Endothelial cell of umbilical vein (primary cell): ENCODE data around the gene RNASEH1. TPM values are rescaled to one million over a fixed set of nuclear protein-coding genes. Genes with fewer than 3 reads are reported as not detected.

Experiments
- BruUV-seq: library from RNA; stranded (reverse); fragments of 400-500 nt; replicated peaks from 2 replicates; lab custom pipeline; 2021; lab: Mats Ljungman, UMichigan
- CTCF ChIA-PET: fragments of 300-600, 350-600 bp; sonication (Branson Sonifier 250); formaldehyde crosslinking; loops from one replicate; lab custom pipeline; 2021; ENCODE audit warnings: antibody characterized with exemption, inconsistent platforms; lab: Charles Lee
- POLR2A ChIA-PET: fragments of 300-600, 350-600 bp; sonication (Branson Sonifier 250); formaldehyde crosslinking; loops from one replicate; lab custom pipeline; 2021; ENCODE audit warnings: antibody characterized with exemption, inconsistent platforms; lab: Charles Lee
- DNase-seq: peaks from one replicate; pipeline ENCODE4 v3.0.0-alpha.2; 2011; ENCODE audit warnings: low read depth, low spot score
- FAIRE-seq: peaks from 2 replicates; lab custom pipeline; 2011; peaks lifted over from hg19 to GRCh38; lab: Jason Lieb, UNC
- H2AFZ ChIP-seq: 2 replicates; pipeline ENCODE4 v1.6.0; 2012; ENCODE audit warnings: low read depth, low read length, control low read depth, inconsistent platforms
- H3K27ac ChIP-seq: 2 replicates; pipeline ENCODE4 v1.5.1; 2011; ENCODE audit warnings: low read depth, mild to moderate bottlenecking, control low read depth, low read length, moderate library complexity; ENCODE audit not compliant: insufficient read depth
- H3K27me3 ChIP-seq, 2 experiments: 2 replicates each; pipeline versions ENCODE4 v1.6.0 to v1.6.1; 2011; ENCODE audit warnings: low read length in 2 of 2, mixed read lengths in 1 of 2; ENCODE audit not compliant: control insufficient read depth in 2 of 2, insufficient read depth in 2 of 2
- H3K36me3 ChIP-seq, 2 experiments: 2 replicates in 1 of 2; 3 replicates in 1 of 2; pipeline ENCODE4 v1.5.1; 2011; ENCODE audit warnings: low read length in 2 of 2, mild to moderate bottlenecking in 1 of 2, moderate library complexity in 1 of 2; ENCODE audit not compliant: control insufficient read depth in 2 of 2, insufficient read depth in 2 of 2; ENCODE audit errors: extremely low read depth in 1 of 2
- H3K4me1 ChIP-seq: 3 replicates; pipeline ENCODE4 v1.5.1; 2011; ENCODE audit warnings: mild to moderate bottlenecking, low read length; ENCODE audit not compliant: control insufficient read depth, insufficient read depth; ENCODE audit errors: extremely low read depth
- H3K4me2 ChIP-seq: 2 replicates; pipeline ENCODE4 v1.6.1; 2011; ENCODE audit warnings: low read length, control low read depth, mixed read lengths; ENCODE audit not compliant: insufficient read depth
- H3K4me3 ChIP-seq, 3 experiments: fragments of 200-600 bp in 1 of 3; sonication (generic), shearing (Covaris generic) in 1 of 3; replicated peaks in 1 of 3; 2 replicates each; pipeline ENCODE4 v1.5.1; 2011 to 2016; ENCODE audit warnings: control low read depth in 3 of 3, low read length in 3 of 3, mild to moderate bottlenecking in 2 of 3, inconsistent platforms in 1 of 3, low read depth in 1 of 3, moderate library complexity in 1 of 3; ENCODE audit not compliant: insufficient read depth in 1 of 3
- H3K79me2 ChIP-seq: 2 replicates; pipeline ENCODE4 v1.6.0; 2012; ENCODE audit warnings: low read length, inconsistent platforms; ENCODE audit not compliant: control insufficient read depth, insufficient read depth
- H3K9ac ChIP-seq: replicated peaks from 2 replicates; pipeline ENCODE3; 2011; ENCODE audit warnings: low read length, control low read depth; ENCODE audit not compliant: insufficient read depth; ENCODE audit errors: extremely low read depth
- H3K9me1 ChIP-seq: replicated peaks from 3 replicates; pipeline ENCODE4 v1.6.0; 2011; ENCODE audit warnings: mild to moderate bottlenecking, low read length; ENCODE audit not compliant: control insufficient read depth, insufficient read depth; ENCODE audit errors: extremely low read depth
- H3K9me3 ChIP-seq: replicated peaks from 2 replicates; pipeline ENCODE4 v1.5.1; 2012; ENCODE audit warnings: low read length, inconsistent platforms; ENCODE audit not compliant: control insufficient read depth, insufficient read depth
- H4K20me1 ChIP-seq: replicated peaks from 2 replicates; pipeline ENCODE3; 2011; ENCODE audit warnings: mild to moderate bottlenecking, low read length; ENCODE audit not compliant: control insufficient read depth, insufficient read depth; ENCODE audit errors: extremely low read depth
- CTCF ChIP-seq, 2 donors: IDR thresholded peaks; 1 replicate in 1 of 2; 2 replicates in 1 of 2; pipeline ENCODE4 v1.5.1; 2011; ENCODE audit warnings: low read length in 2 of 2, mild to moderate bottlenecking in 2 of 2, moderate library complexity in 2 of 2, control low read depth in 1 of 2, inconsistent platforms in 1 of 2, low read depth in 1 of 2; ENCODE audit not compliant: insufficient read depth in 1 of 2; ENCODE audit errors: extremely low read depth in 1 of 2
- EZH2 ChIP-seq: IDR thresholded peaks from 2 replicates; pipeline ENCODE4 v1.6.1; 2012; ENCODE audit warnings: borderline replicate concordance, low read depth, mild to moderate bottlenecking, moderate library complexity, low read length, inconsistent platforms; ENCODE audit not compliant: severe bottlenecking
- POLR2A ChIP-seq: IDR thresholded peaks from 2 replicates; pipeline ENCODE4 v1.6.1; 2012; ENCODE audit warnings: low read depth, mild to moderate bottlenecking, control low read depth, low read length
- dilution Hi-C: fragments of 300-500 bp; cut with MboI; formaldehyde crosslinking; loops from one replicate; pipeline ENCODE4 v1.15.0; 2019; ENCODE audit warnings: low sequenced_read_pairs; ENCODE audit not compliant: extremely low pct_ligation_motif_present
- intact Hi-C: fragments of 100-400 bp; cut with micrococcal nuclease; formaldehyde crosslinking; loops from one replicate; pipeline ENCODE4 v1.10.0; 2022
- polyA plus RNA-seq, 4 experiments: library from polyadenylated mRNA; depleted of rRNA in 3 of 4; stranded (reverse) in 3 of 4; unstranded in 1 of 4; fragments of >200 nt; gene quantifications; 2 replicates each; pipeline versions ENCODE4 v1.2.1 to v1.2.3, GENCODE V29; 2011 to 2012; ENCODE audit warnings: missing spikeins in 1 of 4
- total RNA-seq: library from RNA; stranded (reverse); gene quantifications from 2 replicates; pipeline ENCODE4 v1.2.3, GENCODE V29; 2021

RNASEH1 gene
- total and polyA plus RNA-seq, 2 donors (not counting 3 experiments of a cell fraction or from before 2014, with no cell fraction given): 12.8 to 30.8 TPM

DNA sequence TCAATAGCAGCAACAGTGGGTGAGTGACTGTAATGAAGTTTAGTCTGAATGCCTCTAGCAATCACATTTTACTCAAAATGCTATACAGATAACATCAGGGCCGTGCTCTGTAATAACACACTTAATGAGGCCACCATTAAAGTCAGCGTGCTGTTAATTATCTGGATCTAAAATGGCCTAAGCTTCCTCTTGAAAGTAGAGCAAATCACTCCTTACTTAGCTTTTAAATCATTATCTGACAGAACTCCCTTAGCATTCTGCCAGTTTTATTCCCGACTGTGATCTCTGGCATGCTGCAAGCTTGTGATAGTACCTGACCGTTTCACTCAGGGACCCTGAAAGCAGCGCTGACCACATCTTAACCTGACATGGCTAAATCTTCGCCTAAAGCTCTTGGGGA lies 25.9 kb upstream of the RNASEH1 start:
- ChIA-PET CTCF (interaction anchor here (1.0 to 2.7 kb wide), 3 partner anchors 10 to 122 kb away, joined by 3 to 14 read pairs (median 3); partner anchors contain the start of gene COLEC11), POLR2A (interaction anchor here (1.0 kb wide), 1 partner anchor 8 kb away, joined by 6 read pairs; no protein-coding TSS in a partner anchor)
- intact Hi-C loops (no loop called here), dilution Hi-C loops (no loop called here)
- H3K79me2 ChIP-seq: peaks cover 21% of the 10 kb centered on the region
- no peak for TF ChIP-seq EZH2
- TF ChIP-seq CTCF (IDR thresholded peaks at IDR 0.05; ENCODE audit: extremely low read depth in 1 of 2, insufficient read depth in 1 of 2, low read depth in 1 of 2, low read length in 2 of 2): no peak
- TF ChIP-seq POLR2A: no peak
- BruUV-seq: no TSS peak
- H3K9ac ChIP-seq: no peak overlapping the region
- DNase-seq (no peak), FAIRE-seq (no peak)
- no peak overlapping the region for H3K27ac ChIP-seq
- no peaks in the 10 kb centered on the region for H3K9me3 ChIP-seq
- no peaks in the 10 kb centered on the region for H3K9me1 ChIP-seq
- no peaks in the 10 kb centered on the region for H3K27me3 ChIP-seq
- H2AFZ ChIP-seq: no peak overlapping the region
- peaks cover 2% of the 10 kb centered on the region for H4K20me1 ChIP-seq
- no peak overlapping the region for H3K4me2 ChIP-seq
- peaks cover 22 to 26% of the 10 kb centered on the region in 2 experiments for H3K36me3 ChIP-seq
- H3K4me3 ChIP-seq: no peak overlapping the region
- peaks cover under 1% of the 10 kb centered on the region for H3K4me1 ChIP-seq

DNA sequence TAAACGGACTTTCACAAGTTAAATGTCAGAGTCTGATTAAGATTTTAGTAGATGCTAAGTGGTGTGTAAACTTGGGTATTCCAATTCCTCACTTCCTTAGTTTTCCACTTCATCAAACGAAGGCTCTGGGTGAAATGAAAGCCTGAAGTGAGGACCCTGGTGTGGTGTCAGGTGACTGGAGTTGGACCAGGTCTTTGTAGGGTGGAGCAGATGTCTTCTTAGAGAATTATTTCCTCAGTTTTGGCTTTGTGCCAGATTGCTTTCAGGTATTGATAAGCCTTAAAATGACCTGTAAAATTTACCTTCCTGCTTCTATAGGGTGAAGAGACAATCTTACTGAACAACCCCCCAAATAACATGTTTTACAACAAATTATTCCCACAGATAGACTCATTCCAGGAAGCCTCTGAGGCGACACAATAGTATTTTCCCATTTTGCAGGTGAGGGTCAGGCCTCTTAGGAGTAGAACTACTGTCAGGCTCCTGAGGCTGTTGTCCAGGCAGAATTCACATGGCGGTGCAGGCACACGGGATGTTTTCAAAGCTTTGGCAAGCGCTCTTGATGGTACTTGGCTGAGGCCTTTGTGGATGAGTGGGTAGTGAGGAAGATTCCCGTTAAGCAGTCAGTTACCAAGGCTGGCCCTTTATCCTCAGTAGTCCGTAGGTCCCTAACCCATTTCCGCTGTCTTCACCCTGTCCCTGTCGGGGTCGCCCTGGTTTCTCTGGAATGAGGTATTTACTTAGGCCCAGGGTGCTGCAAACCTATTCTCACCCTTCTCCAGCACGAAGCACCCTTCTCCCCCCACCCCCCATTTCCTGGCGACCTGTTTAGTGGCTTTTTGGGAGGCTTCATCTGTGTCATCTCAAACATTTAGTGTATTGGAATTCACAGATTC lies 23.5 kb upstream of the RNASEH1 start:
- H3K27me3 ChIP-seq: no peaks in the 10 kb centered on the region
- no peak overlapping the region for H3K4me3 ChIP-seq
- H3K9me1 ChIP-seq: no peaks in the 10 kb centered on the region
- H4K20me1 ChIP-seq: peaks cover 17% of the 10 kb centered on the region
- BruUV-seq: no TSS peak
- H3K4me1 ChIP-seq: peaks cover 25% of the 10 kb centered on the region
- H3K9me3 ChIP-seq: no peaks in the 10 kb centered on the region
- intact Hi-C loops (no loop called here), dilution Hi-C loops (no loop called here)
- ChIA-PET POLR2A (no interaction called here), CTCF (no interaction called here)
- H3K4me2 ChIP-seq: no peak overlapping the region
- H3K9ac ChIP-seq: no peak overlapping the region
- no peak overlapping the region for H3K27ac ChIP-seq
- H3K36me3 ChIP-seq: peaks cover 22 to 40% of the 10 kb centered on the region in 2 experiments
- H2AFZ ChIP-seq: no peak overlapping the region
- H3K79me2 ChIP-seq: peaks cover 45% of the 10 kb centered on the region
- FAIRE-seq: no peak
- TF ChIP-seq POLR2A (peak; percentile 30), EZH2 (no peak)
- no peak for DNase-seq
